Uterus (tissue), 4 donors: ENCODE results near the gene KCTD6. TPM values are rescaled to one million over a fixed set of nuclear protein-coding genes. Genes with fewer than 3 reads are reported as not detected.

Experiments
- DNase-seq, 2 donors: peaks; one replicate each; pipeline ENCODE4 v3.0.0-alpha.2; 2019 to 2020
- H3K27ac ChIP-seq, 2 donors: fragments of 200-600 bp; sonication (generic); 1 replicate in 1 of 2; 2 replicates in 1 of 2; pipeline ENCODE4 v1.5.1; 2016 to 2018
- H3K27me3 ChIP-seq, 2 donors: fragments of 200-600 bp; sonication (generic); one replicate each; pipeline ENCODE4 v1.5.1; 2018 to 2019; ENCODE audit warnings: control low read depth in 1 of 2
- H3K36me3 ChIP-seq, 2 donors: fragments of 200-600 bp; sonication (generic); one replicate each; pipeline ENCODE4 v1.5.1; 2019; ENCODE audit warnings: control low read depth in 1 of 2
- H3K4me1 ChIP-seq, 2 donors: fragments of 200-600 bp; sonication (generic); one replicate each; pipeline ENCODE4 v1.5.1; 2018 to 2019; ENCODE audit warnings: control low read depth in 1 of 2
- H3K4me3 ChIP-seq, 2 donors: fragments of 200-600 bp; sonication (generic); 1 replicate in 1 of 2; 2 replicates in 1 of 2; pipeline ENCODE4 v1.5.1; 2018 to 2019; ENCODE audit warnings: mild to moderate bottlenecking in 1 of 2
- H3K9me3 ChIP-seq, 2 donors: fragments of 200-600 bp; sonication (generic); one replicate each; pipeline ENCODE4 v1.5.1; 2019; ENCODE audit warnings: control low read depth in 1 of 2
- POLR2A ChIP-seq, 2 donors: fragments of 450-650 bp; IDR thresholded peaks; one replicate each; pipeline ENCODE4 v1.6.1; 2016; ENCODE audit warnings: antibody characterized with exemption in 2 of 2, mild to moderate bottlenecking in 1 of 2, moderate library complexity in 1 of 2
- intact Hi-C: fragments of 100-400 bp; cut with DNase I; formaldehyde crosslinking; loops from one replicate; pipeline ENCODE4 v1.15.1; 2023; ENCODE audit warnings: low total_unique reads
- total RNA-seq, 4 donors: library from RNA; depleted of rRNA in 3 of 4; stranded (reverse); fragments of >200 nt in 3 of 4; gene quantifications; one replicate each; pipeline versions ENCODE4 v1.1.0 to v1.2.4, GENCODE V29; 2014 to 2023
- TF ChIP-seq, protein P1 (sequence below), 4 experiments: fragments of 200-600 bp in 2 of 4; fragments of 450-650 bp in 2 of 4; sonication (generic) in 2 of 4; IDR thresholded peaks; one replicate each; pipeline ENCODE4 v1.5.1; 2016 to 2019; ENCODE audit warnings: antibody characterized with exemption in 4 of 4, mild to moderate bottlenecking in 2 of 4, moderate library complexity in 1 of 4
- donor health status: DM: yes; HTN: yes; CAD: no.

The KCTD6 gene
- total RNA-seq, 4 donors from 2014 or later = 21.0 to 27.4 (median 24.3) TPM

- intact Hi-C loops = no loop called here
- Histone ChIP-seq H3K27me3 (no peaks in the 10 kb centered on the region), H3K27ac (no peak overlapping the region), H3K9me3 (no peaks in the 10 kb centered on the region), H3K4me1 (no peaks in the 10 kb centered on the region), H3K4me3 (no peak overlapping the region), H3K36me3 (no peaks in the 10 kb centered on the region)
- no peak for TF ChIP-seq POLR2A (IDR thresholded peaks at IDR 0.05)
- TF ChIP-seq, protein P1, sequence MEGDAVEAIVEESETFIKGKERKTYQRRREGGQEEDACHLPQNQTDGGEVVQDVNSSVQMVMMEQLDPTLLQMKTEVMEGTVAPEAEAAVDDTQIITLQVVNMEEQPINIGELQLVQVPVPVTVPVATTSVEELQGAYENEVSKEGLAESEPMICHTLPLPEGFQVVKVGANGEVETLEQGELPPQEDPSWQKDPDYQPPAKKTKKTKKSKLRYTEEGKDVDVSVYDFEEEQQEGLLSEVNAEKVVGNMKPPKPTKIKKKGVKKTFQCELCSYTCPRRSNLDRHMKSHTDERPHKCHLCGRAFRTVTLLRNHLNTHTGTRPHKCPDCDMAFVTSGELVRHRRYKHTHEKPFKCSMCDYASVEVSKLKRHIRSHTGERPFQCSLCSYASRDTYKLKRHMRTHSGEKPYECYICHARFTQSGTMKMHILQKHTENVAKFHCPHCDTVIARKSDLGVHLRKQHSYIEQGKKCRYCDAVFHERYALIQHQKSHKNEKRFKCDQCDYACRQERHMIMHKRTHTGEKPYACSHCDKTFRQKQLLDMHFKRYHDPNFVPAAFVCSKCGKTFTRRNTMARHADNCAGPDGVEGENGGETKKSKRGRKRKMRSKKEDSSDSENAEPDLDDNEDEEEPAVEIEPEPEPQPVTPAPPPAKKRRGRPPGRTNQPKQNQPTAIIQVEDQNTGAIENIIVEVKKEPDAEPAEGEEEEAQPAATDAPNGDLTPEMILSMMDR (IDR thresholded peaks at IDR 0.05) = no peak
- DNase-seq = no peak
These were observed 16.8 kb upstream of the KCTD6 start for GRCh38 chr3:58474967-58475578.

DNA sequence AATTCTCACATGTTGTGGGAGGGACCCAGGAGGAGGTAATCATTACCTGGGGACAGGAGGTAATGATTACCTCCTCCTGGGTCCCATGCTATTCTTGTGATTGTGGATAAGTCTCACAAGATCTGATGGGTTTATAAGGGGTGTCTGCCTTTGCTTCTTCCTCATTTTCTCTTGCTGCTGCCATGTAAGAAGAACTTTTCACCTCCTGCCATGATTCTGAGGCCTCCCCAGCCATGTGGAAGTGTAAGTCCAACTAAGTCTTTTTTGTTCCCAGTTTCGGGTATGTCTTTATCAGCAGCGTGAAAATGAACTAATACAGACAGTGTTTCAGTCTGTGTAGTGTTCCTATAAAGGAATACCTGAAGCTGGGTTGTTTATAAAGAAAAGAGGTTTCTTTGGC lies 13.1 kb upstream of the KCTD6 start:
- intact Hi-C loops = no loop called here
- Histone ChIP-seq H3K27me3 (no peaks in the 10 kb centered on the region), H3K36me3 (no peaks in the 10 kb centered on the region), H3K4me3 (no peak overlapping the region), H3K27ac (no peak overlapping the region), H3K9me3 (peaks cover 0 to 4% of the 10 kb centered on the region in 2 donors), H3K4me1 (no peaks in the 10 kb centered on the region)
- no peak for DNase-seq
- TF ChIP-seq POLR2A (IDR thresholded peaks at IDR 0.05) = no peak
- TF ChIP-seq, protein P1 (IDR thresholded peaks at IDR 0.05) = no peak

DNA sequence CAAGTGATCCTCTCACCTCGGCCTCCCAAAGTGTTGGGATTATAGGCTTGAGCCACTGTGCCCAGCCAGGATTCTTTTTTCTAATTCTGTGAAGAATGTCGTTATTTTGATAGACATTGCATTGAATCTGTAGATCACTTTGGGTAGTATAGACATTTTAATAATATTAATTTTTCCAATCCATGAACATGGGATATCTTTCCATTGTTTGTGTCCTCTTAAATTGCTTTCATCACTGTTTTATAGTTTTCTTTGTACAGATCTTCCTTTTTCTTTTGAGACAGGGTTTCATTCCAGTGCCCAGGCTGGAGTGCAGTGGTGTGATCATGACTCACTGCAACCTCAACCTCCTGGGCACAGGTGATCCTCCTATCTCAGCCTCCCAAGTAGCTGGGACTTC lies 11.6 kb upstream of the KCTD6 start:
- peaks cover 0 to 4% of the 10 kb centered on the region in 2 donors for H3K9me3 ChIP-seq
- H3K4me1 ChIP-seq = no peaks in the 10 kb centered on the region
- TF ChIP-seq, protein P1 (IDR thresholded peaks at IDR 0.05) = no peak
- TF ChIP-seq POLR2A (IDR thresholded peaks at IDR 0.05) = no peak
- intact Hi-C loops = no loop called here
- no peak for DNase-seq
- no peak overlapping the region for H3K4me3 ChIP-seq
- no peaks in the 10 kb centered on the region for H3K27me3 ChIP-seq
- H3K27ac ChIP-seq = no peak overlapping the region
- H3K36me3 ChIP-seq = no peaks in the 10 kb centered on the region

GRCh38 chr3:58482917-58483636 lies 8.8 kb upstream of the KCTD6 start:
- H3K27me3 ChIP-seq = no peaks in the 10 kb centered on the region
- no peak for DNase-seq
- peaks cover 0 to 4% of the 10 kb centered on the region in 2 donors for H3K9me3 ChIP-seq
- no peak overlapping the region for H3K4me3 ChIP-seq
- no peak overlapping the region for H3K27ac ChIP-seq
- peaks cover 0 to 5% of the 10 kb centered on the region in 2 donors for H3K4me1 ChIP-seq
- no peak for TF ChIP-seq POLR2A (IDR thresholded peaks at IDR 0.05)
- TF ChIP-seq, protein P1 (IDR thresholded peaks at IDR 0.05) = no peak
- intact Hi-C loops = no loop called here
- H3K36me3 ChIP-seq = no peaks in the 10 kb centered on the region

GRCh38 chr3:58484045-58484721 lies 7.7 kb upstream of the KCTD6 start:
- H3K27ac ChIP-seq = no peak overlapping the region
- no peaks in the 10 kb centered on the region for H3K36me3 ChIP-seq
- intact Hi-C loops = no loop called here
- peaks cover 0 to 5% of the 10 kb centered on the region in 2 donors for H3K4me1 ChIP-seq
- no peaks in the 10 kb centered on the region for H3K27me3 ChIP-seq
- peaks cover 0 to 4% of the 10 kb centered on the region in 2 donors for H3K9me3 ChIP-seq
- no peak for DNase-seq
- TF ChIP-seq, protein P1 (IDR thresholded peaks at IDR 0.05) = no peak
- no peak for TF ChIP-seq POLR2A (IDR thresholded peaks at IDR 0.05)
- H3K4me3 ChIP-seq = no peak overlapping the region
